ENCODE measurements around the gene FBXO31. TPM values are rescaled to one million over a fixed set of nuclear protein-coding genes. Genes with fewer than 3 reads are reported as not detected.
"Not testable (repeated sequence)": the region's sequence is repeated elsewhere in the genome, so short reads cannot be mapped to it uniquely, and the experiment has no call there.

FBXO31 gene
- total and polyA plus RNA-seq, 7 donors: 15.0 to 120 (median 86.7) TPM

GRCh38 chr16:87391324-87391949 lies 7.9 kb upstream of the FBXO31 start:
- DNase-seq: peak; percentile 89
- no peaks in the 10 kb centered on the region for H3K27me3 ChIP-seq
- no peaks in the 10 kb centered on the region for H3K9me3 ChIP-seq
- peak overlapping the region; percentile 97 to 100 (median 99) for H3K27ac ChIP-seq
- intact Hi-C loops (cut with DNase I): loop anchor here (5.0 kb wide), 2 partner anchors 71 to 101 kb away; partner anchors contain the start of gene ZCCHC14
- TF ChIP-seq CTCF (IDR thresholded peaks at IDR 0.05): no peak
- TF ChIP-seq EP300 (IDR thresholded peaks at IDR 0.05): no peak
- TF ChIP-seq POLR2A (IDR thresholded peaks at IDR 0.05): no peak
- no peak for TF ChIP-seq POLR2AphosphoS5 (IDR thresholded peaks at IDR 0.05)
- no peaks in the 10 kb centered on the region for H3K36me3 ChIP-seq
- peak overlapping the region; percentile 58 to 95 (median 80) for H3K4me3 ChIP-seq
- 6 to 10% methylated on average over 44 of the region's 44 CpGs for WGBS, 2 donors
- H3K4me1 ChIP-seq: peaks cover 0 to 60% (median 48%) of the 10 kb centered on the region in 4 donors

- H3K27me3 ChIP-seq: no peaks in the 10 kb centered on the region
- TF ChIP-seq EP300 (IDR thresholded peaks at IDR 0.05) (no peak), POLR2AphosphoS5 (IDR thresholded peaks at IDR 0.05) (no peak), POLR2A (IDR thresholded peaks at IDR 0.05) (no peak), CTCF (IDR thresholded peaks at IDR 0.05) (no peak)
- H3K36me3 ChIP-seq: no peaks in the 10 kb centered on the region
- WGBS, 2 donors: 97% methylated on average over 24 of the region's 24 CpGs
- DNase-seq: peak; percentile 63
- H3K4me1 ChIP-seq: peaks cover 0 to 60% (median 49%) of the 10 kb centered on the region in 4 donors
- H3K27ac ChIP-seq: peak overlapping the region; percentile 97 to 100 (median 99)
- no peaks in the 10 kb centered on the region for H3K9me3 ChIP-seq
- peak overlapping the region in 3 of 4 donors; percentile 71 to 95 (median 88) for H3K4me3 ChIP-seq
- intact Hi-C loops (cut with DNase I): loop anchor here (5.0 kb wide), 2 partner anchors 72 to 102 kb away; partner anchors contain the start of gene ZCCHC14
Observed at GRCh38 chr16:87390641-87391323, 7.2 kb upstream of the FBXO31 start.

GRCh38 chr16:87389914-87390313 lies 6.3 kb upstream of the FBXO31 start:
- Histone ChIP-seq H3K27ac (peak overlapping the region in 3 of 4 donors; percentile 88 to 100 (median 99)), H3K4me1 (peaks cover 0 to 54% (median 43%) of the 10 kb centered on the region in 4 donors)
- not testable (repeated sequence) for H3K36me3 ChIP-seq, H3K4me3 ChIP-seq, H3K27me3 ChIP-seq, H3K9me3 ChIP-seq
- peak; percentile 58 for DNase-seq
- intact Hi-C loops (cut with DNase I): loop anchor here (5.0 to 10.0 kb wide), 4 partner anchors 72 to 835 kb away; partner anchors contain the start of genes MTHFSD and ZCCHC14
- 85 to 92% methylated on average over 9 of the region's 9 CpGs for WGBS, 2 donors

GRCh38 chr16:87389245-87389644 lies 5.7 kb upstream of the FBXO31 start:
- 74 to 87% methylated on average over 5 of the region's 5 CpGs for WGBS, 2 donors
- intact Hi-C loops (cut with DNase I): loop anchor here (10.0 kb wide), 2 partner anchors 466 to 834 kb away; partner anchors contain the start of gene MTHFSD
- H3K27ac ChIP-seq: peak overlapping the region; percentile 88 to 100 (median 95)
- peaks cover 0 to 54% (median 43%) of the 10 kb centered on the region in 4 donors for H3K4me1 ChIP-seq
- no peaks in the 10 kb centered on the region for H3K9me3 ChIP-seq
- H3K27me3 ChIP-seq: no peaks in the 10 kb centered on the region
- no peaks in the 10 kb centered on the region for H3K36me3 ChIP-seq
- TF ChIP-seq POLR2AphosphoS5 (IDR thresholded peaks at IDR 0.05) (no peak), CTCF (IDR thresholded peaks at IDR 0.05) (no peak), POLR2A (IDR thresholded peaks at IDR 0.05) (no peak), EP300 (IDR thresholded peaks at IDR 0.05) (no peak)
- DNase-seq: peak; percentile 6
- H3K4me3 ChIP-seq: no peak overlapping the region

GRCh38 chr16:87388818-87389134 lies 5.2 kb upstream of the FBXO31 start:
- DNase-seq: no peak
- H3K4me3 ChIP-seq: peak overlapping the region in 2 of 4 donors; percentile 13 to 14
- H3K36me3 ChIP-seq: no peaks in the 10 kb centered on the region
- intact Hi-C loops (cut with DNase I): loop anchor here (10.0 kb wide), 2 partner anchors 466 to 834 kb away; partner anchors contain the start of gene MTHFSD
- 6 to 29% methylated on average over 1 of the region's 1 CpG for WGBS, 2 donors
- H3K27ac ChIP-seq: peak overlapping the region; percentile 88 to 100 (median 95)
- TF ChIP-seq CTCF (IDR thresholded peaks at IDR 0.05) (no peak), EP300 (IDR thresholded peaks at IDR 0.05) (no peak), POLR2AphosphoS5 (IDR thresholded peaks at IDR 0.05) (no peak), POLR2A (IDR thresholded peaks at IDR 0.05) (no peak)
- no peaks in the 10 kb centered on the region for H3K27me3 ChIP-seq
- H3K4me1 ChIP-seq: peaks cover 0 to 50% (median 41%) of the 10 kb centered on the region in 4 donors
- H3K9me3 ChIP-seq: no peaks in the 10 kb centered on the region

Measured in sigmoid colon (tissue), 7 donors.